Measurements from ENCODE around the gene JADE2.

Gene JADE2

DNA sequence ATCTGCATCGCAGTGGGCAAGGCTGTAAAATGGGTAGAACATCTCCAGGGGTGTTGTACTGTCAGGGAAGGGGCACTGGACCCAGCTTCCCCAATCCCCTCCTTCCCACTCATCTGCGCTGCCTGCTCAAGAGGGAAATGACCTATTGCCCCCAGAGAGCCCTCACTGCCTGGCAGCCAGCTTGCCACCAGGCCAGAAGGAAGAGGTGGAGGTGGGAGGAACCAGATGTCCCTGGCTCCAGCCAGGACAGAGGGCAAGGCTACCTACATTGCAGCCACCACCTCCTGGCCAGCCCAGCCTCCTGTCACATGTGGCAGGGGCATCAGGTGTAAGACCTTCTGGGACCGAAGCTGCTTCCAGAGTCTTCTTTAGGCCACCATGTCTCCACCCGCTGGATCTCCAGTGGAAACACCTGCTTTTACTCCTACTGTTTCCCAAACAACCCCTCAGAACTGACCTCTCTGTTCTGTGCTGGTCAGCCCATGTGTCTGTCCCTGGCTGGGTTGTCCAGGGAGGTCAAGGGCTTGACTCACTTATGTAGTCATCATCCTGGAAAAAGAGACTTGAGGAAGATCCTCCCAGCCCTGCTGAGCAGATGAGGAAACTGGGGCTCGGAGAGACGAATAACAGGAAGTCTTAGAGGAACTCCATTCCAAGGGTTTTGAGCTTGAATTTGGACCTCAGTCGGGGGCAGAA lies 42.3 kb downstream of the JADE2 start:
- DNase-seq (ENCODE audit: low read depth) = no peak
- H3K4me3 ChIP-seq (ENCODE audit: low read depth, low read length) = no peak overlapping the region
- TF ChIP-seq, protein P1, sequence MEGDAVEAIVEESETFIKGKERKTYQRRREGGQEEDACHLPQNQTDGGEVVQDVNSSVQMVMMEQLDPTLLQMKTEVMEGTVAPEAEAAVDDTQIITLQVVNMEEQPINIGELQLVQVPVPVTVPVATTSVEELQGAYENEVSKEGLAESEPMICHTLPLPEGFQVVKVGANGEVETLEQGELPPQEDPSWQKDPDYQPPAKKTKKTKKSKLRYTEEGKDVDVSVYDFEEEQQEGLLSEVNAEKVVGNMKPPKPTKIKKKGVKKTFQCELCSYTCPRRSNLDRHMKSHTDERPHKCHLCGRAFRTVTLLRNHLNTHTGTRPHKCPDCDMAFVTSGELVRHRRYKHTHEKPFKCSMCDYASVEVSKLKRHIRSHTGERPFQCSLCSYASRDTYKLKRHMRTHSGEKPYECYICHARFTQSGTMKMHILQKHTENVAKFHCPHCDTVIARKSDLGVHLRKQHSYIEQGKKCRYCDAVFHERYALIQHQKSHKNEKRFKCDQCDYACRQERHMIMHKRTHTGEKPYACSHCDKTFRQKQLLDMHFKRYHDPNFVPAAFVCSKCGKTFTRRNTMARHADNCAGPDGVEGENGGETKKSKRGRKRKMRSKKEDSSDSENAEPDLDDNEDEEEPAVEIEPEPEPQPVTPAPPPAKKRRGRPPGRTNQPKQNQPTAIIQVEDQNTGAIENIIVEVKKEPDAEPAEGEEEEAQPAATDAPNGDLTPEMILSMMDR (IDR thresholded peaks at IDR 0.05; ENCODE audit: low read depth, low read length, missing control alignments) = no peak

DNA sequence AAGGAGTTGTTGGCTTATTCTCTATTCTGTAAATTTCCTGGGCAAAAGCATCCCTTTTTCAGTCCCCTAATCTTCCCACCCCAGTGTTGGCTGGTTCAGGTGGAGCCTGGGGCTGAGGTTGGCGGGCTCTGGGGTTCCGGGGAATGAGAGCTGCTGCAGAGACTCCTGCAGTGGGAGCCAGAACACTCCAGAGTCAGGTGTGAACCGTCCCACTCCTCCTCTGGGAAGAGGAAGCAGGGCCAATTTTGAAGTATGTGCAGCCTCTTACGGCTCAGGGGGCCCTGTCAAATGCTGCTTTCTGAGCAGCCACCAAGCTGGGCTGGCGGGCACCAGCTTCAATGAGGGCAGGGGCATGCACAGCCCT lies 42.8 kb downstream of the JADE2 start:
- no peak for DNase-seq (ENCODE audit: low read depth)
- TF ChIP-seq, protein P1 (IDR thresholded peaks at IDR 0.05; ENCODE audit: low read depth, low read length, missing control alignments) = no peak
- H3K4me3 ChIP-seq (ENCODE audit: low read depth, low read length) = no peak overlapping the region

DNA sequence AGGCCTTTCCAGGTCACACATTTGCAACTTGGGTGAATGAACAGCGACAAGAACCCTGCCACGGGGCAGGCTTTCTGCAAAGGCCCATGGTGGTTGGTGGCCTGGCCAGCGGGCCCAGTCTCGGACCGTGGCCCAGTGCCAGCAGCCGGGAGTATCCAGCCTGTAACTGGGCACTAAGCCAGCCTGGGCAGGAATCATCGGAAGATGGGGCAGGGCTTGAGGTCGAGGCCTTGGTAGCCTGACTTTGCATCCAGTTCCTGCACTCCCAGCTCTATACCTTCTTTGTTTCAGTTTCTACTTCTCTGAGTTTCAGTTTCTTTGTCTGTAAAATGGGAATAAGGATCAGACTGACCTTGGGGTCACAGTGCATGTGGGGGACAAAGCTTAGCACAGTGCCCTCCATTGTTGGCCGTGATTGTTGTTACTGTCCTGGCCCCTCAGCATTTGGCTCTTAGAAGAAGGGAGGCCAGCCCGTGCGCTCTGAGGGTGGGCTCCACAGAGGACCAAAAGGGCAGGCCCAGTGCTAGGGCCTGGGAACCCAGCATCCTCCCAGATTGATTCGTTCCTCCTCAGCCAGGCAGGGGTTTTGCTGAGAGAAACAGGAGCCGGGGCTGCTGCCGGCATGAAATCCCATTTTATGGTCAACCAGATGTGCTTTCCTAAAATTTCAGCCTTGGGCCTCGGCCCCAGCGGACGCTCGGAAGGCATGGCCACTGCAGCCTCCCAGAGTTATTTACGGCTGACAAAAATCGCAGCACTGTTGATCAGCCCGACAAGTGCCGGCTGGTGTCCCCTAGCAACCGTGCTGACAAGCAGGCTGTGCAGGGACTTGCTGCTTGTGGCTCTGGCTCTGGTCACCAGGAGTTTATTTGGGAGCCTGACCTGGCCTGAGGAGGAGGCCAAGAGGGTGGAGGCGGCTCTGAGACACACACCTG lies 43.6 kb downstream of the JADE2 start:
- TF ChIP-seq, protein P1 (IDR thresholded peaks at IDR 0.05; ENCODE audit: low read depth, low read length, missing control alignments) = no peak
- no peak overlapping the region for H3K4me3 ChIP-seq (ENCODE audit: low read depth, low read length)
- no peak for DNase-seq (ENCODE audit: low read depth)

DNA sequence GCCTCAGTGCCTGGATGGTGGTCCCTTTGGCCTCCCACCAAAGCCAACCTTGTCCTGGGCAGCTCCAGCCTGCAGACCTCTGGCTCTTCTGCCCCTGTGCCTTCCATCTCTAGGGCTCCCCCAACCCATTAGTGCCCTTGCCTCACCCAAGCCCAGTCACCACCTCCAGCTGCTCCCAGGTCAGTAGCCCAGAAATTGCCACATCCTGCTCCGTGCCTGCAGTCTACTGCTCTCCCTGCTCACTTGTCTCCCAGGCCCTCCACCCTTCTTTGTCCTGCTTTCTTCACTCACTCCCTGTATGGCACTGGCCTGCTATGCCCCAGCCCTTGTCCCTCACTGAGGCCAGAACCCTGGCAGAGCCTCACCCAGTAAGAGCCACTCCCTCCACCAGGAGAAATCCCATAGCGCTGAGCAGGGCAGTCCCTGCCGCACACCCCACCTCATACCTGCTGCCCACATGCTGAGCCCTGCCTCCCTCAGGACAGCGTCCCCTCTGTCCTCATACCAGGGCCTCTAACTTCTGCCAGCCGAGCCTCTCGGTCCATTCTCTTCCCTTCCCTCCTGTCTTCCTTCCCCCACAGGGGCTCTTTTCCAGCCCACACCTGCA lies 44.4 kb downstream of the JADE2 start:
- TF ChIP-seq, protein P1 (IDR thresholded peaks at IDR 0.05; ENCODE audit: low read depth, low read length, missing control alignments) = no peak
- no peak overlapping the region for H3K4me3 ChIP-seq (ENCODE audit: low read depth, low read length)
- DNase-seq (ENCODE audit: low read depth) = no peak

DNA sequence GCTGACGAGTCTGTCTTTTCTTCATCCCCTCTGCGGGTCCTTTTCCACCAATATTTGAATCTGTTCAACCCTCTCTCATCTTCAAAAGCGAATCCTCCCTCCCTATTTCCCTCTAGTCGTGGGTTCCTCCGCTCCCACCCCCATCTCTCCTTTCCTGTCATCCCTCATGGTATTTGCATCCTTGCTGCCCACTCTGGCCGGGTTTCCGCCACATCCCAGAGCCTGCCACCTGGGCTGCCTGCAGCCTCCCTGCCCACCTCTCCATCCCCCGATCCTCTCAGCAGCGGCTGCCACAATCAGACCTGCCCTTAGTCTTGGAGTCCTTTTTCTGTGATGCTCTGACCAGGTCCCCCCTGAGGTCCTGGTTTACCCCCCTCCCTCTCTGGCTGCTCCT lies 44.9 kb downstream of the JADE2 start:
- no peak overlapping the region for H3K4me3 ChIP-seq (ENCODE audit: low read depth, low read length)
- DNase-seq (ENCODE audit: low read depth) = no peak
- TF ChIP-seq, protein P1 (IDR thresholded peaks at IDR 0.05; ENCODE audit: low read depth, low read length, missing control alignments) = no peak

DNA sequence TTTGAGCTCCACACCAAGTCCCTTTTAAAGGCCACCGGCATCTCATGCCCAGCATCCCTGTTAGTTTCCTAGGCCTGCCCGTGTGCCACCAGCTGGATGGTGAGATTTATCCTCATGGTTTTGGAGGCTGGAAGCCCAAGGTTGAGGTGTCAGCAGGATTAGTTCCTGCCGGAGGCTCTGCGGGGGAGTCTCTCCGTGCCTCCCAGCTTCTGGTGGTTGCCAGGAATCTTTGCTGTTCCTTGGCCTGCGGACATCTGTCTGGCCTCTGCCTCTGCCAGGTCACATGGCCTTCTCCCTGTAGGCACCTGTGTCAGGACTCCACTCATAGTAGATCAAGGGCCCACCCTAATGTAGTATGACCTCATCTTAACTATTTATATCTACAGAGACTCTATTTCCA lies 45.4 kb downstream of the JADE2 start:
- no peak overlapping the region for H3K4me3 ChIP-seq (ENCODE audit: low read depth, low read length)
- no peak for DNase-seq (ENCODE audit: low read depth)
- TF ChIP-seq, protein P1 (IDR thresholded peaks at IDR 0.05; ENCODE audit: low read depth, low read length, missing control alignments) = no peak
